Choroid plexus epithelial cell (primary cell): ENCODE data around the gene ITPR1.

Experiments used
- DNase-seq: peaks from one replicate; pipeline ENCODE4 v3.0.0-alpha.2; 2010; ENCODE audit warnings: low read depth
- H3K4me3 ChIP-seq: 2 replicates; pipeline ENCODE4 v1.5.1; 2011; ENCODE audit warnings: low read depth, mild to moderate bottlenecking, control low read depth, low read length, moderate library complexity
- TF ChIP-seq, protein P1 (sequence below): conservative IDR thresholded peaks from 2 replicates; pipeline ENCODE4 v1.5.1; 2011; ENCODE audit warnings: low read depth, mild to moderate bottlenecking, control low read depth, inconsistent platforms, low read length, moderate library complexity

Gene ITPR1

DNA sequence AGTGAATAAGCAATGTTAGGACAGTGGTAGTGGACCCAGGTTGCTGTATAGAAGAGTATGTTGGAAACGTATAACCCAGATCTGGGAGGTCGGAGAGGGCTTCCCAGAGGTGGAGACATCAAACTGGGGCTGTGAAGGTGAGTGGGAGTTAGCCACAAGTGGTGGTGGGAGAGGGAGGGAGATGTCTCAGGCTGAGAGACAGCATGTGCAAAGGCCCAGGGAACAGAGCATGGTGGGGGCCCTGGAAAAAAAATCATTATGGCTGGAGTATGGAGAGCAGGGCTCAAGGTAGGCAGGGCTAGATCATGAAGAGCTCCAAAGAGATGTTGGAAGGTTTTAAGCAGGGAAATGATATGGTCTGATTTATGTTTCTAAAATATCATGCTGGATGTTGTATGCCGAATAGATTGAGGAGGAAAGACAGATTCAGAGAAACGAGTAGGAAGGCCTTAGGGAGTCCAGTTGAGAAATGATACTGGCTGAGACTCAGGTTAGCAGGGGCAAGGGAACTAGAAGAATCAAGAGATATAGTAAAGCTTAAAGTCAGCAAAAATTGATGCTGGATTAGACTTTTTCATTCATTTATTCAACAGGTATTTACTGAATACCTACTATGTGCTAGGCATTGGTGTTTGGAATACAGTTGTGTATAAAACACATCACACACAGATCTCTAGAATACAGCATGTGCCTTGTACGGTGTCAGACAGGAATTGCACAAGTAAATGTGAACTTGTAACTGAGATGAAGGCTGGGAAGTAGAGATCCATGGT, 17.0 kb downstream of the ITPR1 start:
- no peak overlapping the region for H3K4me3 ChIP-seq
- no peak for DNase-seq
- TF ChIP-seq, protein P1, sequence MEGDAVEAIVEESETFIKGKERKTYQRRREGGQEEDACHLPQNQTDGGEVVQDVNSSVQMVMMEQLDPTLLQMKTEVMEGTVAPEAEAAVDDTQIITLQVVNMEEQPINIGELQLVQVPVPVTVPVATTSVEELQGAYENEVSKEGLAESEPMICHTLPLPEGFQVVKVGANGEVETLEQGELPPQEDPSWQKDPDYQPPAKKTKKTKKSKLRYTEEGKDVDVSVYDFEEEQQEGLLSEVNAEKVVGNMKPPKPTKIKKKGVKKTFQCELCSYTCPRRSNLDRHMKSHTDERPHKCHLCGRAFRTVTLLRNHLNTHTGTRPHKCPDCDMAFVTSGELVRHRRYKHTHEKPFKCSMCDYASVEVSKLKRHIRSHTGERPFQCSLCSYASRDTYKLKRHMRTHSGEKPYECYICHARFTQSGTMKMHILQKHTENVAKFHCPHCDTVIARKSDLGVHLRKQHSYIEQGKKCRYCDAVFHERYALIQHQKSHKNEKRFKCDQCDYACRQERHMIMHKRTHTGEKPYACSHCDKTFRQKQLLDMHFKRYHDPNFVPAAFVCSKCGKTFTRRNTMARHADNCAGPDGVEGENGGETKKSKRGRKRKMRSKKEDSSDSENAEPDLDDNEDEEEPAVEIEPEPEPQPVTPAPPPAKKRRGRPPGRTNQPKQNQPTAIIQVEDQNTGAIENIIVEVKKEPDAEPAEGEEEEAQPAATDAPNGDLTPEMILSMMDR = no peak

DNA sequence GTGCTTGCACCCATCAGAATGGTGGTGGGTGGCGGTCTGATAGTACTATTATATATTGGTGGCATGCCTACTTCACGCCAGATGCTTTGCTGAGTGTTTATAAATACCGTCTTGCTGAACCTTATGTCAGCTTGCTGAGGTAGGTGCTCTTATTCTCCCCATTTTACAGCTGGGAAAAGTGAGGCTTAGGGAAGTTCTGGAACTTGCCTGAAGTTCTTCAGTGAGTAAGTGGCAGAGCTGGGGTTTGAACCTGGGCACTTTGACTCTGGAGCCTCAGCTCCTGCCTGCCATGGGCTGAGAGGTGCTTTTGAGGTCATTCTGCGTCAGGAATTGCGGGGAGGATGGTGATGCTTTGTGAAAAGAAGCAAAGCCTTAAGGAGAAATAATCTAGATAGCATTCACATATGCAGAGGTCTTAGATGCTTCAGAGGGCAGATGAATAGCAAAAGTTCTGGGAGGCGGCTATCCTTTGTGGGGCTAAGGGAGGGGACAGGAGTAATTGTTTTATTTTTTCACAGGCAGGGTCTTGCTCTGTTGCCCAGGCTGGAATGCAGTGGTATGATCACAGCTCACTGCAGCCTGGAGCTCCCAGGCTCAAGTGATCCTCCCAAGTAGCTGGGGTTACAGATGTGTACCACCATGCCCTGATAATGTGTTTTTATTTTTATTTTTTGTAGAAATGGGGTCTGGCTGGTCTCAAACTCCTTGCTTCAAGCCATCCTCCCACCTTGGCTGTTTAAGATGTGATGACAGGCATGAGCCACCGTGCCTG, 18.5 kb downstream of the ITPR1 start:
- no peak overlapping the region for H3K4me3 ChIP-seq
- TF ChIP-seq, protein P1 = no peak
- DNase-seq = no peak

DNA sequence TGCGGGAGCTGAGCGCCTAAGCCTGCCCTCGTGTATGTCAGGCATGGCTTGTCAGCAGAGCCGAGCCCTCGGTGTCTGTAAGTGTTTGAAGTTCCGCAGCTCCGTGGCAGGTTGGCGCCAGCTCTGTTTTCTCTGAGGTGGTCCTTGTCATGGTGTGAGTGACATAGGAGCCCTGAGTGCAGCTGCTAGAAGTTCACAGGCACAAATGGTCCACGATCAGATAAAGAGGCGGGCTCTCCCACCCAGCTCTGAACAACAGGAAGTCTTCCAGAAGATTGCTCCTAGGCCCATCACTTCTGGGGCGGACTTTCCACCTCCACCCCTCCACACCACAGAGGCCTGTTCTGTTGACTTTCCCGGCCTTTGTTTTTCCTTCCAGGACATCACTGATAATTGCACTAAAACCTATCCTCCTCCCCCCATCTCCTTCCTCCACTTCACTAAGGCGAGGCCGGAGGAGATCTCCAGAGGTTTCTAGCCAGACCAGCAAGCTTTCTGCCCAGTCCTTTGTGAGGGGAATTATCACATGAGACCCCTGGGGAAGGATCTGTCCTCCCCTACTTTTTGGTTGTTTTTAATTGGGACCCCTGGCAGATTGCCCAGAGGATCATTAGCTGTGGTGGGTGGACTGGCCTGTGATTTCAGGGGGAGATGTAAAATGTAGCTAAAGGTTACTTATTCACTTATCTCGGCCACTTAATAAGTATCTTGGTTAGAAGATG, 19.9 kb downstream of the ITPR1 start:
- no peak for DNase-seq
- TF ChIP-seq, protein P1 = no peak
- H3K4me3 ChIP-seq = no peak overlapping the region

DNA sequence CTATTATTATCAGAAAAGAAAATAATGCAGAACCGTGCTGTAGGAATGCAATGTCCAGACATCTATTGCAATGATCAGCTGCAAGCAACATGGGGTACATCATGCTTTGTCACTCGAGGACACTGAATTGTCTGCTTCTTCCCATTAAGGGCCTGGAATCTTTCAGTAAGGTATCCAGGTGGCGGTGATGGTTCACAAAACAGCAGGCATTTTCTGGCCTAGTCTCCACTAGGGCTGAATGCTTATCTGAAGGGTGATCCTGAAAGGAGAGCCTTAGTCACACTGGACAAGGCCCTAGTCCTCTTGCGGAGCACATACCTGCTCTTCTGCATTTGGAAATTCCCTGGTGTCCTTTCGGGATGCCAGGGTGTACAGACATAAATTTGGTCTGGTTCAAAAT, 21.2 kb downstream of the ITPR1 start:
- TF ChIP-seq, protein P1 = no peak
- DNase-seq = no peak
- H3K4me3 ChIP-seq = no peak overlapping the region

DNA sequence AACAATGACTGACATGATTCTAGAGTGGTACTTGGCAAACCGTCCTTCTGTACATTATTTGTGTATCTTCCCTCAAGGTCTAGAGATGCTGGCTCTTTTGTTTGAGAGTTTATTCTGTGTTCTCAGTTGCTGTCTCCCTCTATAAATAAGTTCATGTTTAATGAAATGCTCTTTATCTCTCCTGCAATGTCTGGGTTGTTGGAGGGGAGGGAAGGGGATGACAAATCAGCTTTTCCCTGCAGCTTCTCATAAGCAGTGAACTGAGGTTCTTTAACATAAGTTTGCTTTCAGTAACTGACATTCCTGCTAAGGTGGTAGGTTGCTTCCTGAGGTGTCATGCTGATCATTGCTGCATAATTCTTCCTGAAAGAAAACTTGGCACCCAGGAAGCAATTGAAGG, 21.8 kb downstream of the ITPR1 start:
- TF ChIP-seq, protein P1 = no peak
- DNase-seq = no peak
- no peak overlapping the region for H3K4me3 ChIP-seq

DNA sequence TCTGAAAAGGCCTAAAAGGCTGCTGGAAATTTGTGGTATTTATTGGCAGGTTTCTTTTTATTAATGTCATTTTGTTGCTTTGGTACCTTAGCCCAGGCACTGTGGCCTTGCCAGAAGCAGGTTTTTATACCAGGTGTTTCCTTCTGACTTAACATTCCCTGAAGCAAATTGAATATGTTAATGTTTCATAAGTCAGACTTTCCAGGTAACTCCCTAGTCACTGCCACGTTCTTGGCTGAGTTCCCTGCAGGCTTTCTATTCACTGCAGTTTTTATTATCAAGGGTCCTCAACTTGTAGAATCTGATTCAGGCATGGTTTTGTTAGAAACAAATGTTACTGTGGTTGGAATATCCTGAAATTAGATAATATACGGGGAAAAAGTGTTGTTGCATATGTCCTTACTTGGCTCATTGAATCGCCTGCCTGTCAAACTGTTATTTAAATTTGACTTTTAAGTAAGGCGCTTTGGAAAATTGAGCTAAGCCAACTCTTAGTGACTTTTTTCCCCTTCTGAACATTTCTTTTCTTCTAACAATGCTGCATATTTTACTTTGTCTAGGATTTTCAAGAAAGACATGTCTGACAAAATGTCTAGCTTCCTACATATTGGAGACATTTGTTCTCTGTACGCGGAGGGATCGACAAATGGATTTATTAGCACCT, 22.9 kb downstream of the ITPR1 start:
- no peak overlapping the region for H3K4me3 ChIP-seq
- TF ChIP-seq, protein P1 = no peak
- DNase-seq = no peak
